Dermis lymphatic vessel endothelial cell (primary cell): ENCODE measurements around the gene ATP5PB. TPM values are rescaled to one million over a fixed set of nuclear protein-coding genes. Genes with fewer than 3 reads are reported as not detected.

Experiments used
- total RNA-seq: library from RNA; depleted of rRNA; stranded (reverse); fragments of >200 nt; gene quantifications from 2 replicates; pipeline ENCODE4 v1.2.1, GENCODE V29; 2014

ATP5PB gene, protein sequence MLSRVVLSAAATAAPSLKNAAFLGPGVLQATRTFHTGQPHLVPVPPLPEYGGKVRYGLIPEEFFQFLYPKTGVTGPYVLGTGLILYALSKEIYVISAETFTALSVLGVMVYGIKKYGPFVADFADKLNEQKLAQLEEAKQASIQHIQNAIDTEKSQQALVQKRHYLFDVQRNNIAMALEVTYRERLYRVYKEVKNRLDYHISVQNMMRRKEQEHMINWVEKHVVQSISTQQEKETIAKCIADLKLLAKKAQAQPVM
- total RNA-seq = 147 and 252 TPM in 2 replicates

DNA sequence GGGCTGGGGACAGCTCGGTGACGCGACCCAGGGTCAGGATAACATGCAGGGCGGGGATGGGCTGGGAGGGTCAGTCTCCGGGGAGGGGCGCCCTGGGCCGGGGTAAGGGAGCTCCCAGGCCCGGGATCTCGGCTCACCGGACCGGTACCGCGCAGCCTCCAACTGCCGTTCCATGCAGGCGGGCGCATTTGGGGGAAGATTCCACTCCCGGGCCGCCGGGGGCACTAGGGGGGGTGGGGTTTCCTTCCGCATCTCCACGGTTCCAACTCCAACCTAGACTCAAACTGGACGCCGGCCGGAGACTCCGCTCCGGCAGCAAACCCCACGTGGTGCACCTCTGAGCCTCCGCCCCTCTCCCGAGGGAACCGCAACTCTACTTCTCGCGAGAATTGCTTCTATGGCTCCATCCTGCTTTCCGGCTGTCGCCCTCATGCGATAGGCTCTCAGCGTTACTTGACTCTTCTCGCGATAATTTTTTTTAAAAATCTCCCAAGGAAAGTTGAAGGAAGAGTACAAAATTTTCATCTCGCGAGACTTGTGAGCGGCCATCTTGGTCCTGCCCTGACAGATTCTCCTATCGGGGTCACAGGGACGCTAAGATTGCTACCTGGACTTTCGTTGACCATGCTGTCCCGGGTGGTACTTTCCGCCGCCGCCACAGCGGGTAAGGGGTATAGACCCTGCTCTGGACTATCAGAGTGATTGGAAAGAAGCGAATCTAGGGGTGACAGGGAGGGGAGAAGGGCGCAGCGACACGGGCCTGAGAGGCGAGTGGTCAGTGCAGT lies at the start of gene ATP5PB, which contains the start of gene WDR77:
Gene ATP5PB (plus strand): TSS at position 547 of the 785 bp plus-strand sequence. CDS start 78 bp downstream, at position 625.
Gene WDR77 (minus strand): TSS at position 339 of the 785 bp plus-strand sequence. CDS start 87 bp downstream, at position 252.

DNA sequence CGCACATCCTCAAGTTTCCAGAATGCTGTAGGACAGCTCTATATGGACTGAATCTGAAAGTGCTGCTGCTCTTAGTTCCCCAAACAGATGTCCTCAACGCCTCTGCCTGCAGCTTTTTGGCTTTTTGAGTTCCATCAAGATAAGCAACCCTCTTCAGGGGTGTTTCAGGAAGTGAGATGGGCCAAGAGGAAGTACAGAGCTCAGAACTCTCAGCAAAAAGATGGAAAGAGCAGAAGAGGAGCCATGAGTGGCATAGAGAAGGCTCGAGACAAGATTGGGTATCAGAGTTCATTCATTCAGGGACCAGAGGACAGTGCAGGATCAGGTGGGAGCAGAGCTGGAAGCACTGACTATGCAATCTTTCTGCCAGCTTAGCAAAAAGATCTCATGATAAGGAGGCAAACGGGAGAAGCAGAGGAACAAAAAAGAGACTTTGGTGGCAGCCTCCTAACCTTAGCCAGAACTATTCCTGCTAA lies 54.4 kb downstream of the ATP5PB start, which contains the start of the genes ADORA3 and TMIGD3:
Gene ADORA3 (minus strand): TSS at position 49 of the 476 bp plus-strand sequence. CDS start 279 bp downstream, outside the sequence.
Gene TMIGD3 (minus strand): TSS at position 49 of the 476 bp plus-strand sequence. CDS start 279 bp downstream, outside the sequence.

Other genes with a start within 250 kb of the ATP5PB start
- 0.95 and 0.98 TPM in 2 replicates for gene DENND2D, start 248.8 kb upstream of the ATP5PB start, total RNA-seq
- gene CHI3L2, start 221.8 kb upstream of the ATP5PB start, total RNA-seq = not detected in 2 replicates
- not detected in 2 replicates for gene CHIA, start 158.6 kb upstream of the ATP5PB start, total RNA-seq
- 1.1 and 1.3 TPM in 2 replicates for gene OVGP1, start 21.7 kb upstream of the ATP5PB start, total RNA-seq
- 27.3 and 31.2 TPM in 2 replicates for gene WDR77, start 208 bp upstream of the ATP5PB start, total RNA-seq
- 0.09 and 0.11 TPM in 2 replicates for gene C1orf162, start 24.5 kb downstream of the ATP5PB start, total RNA-seq
- not detected in 2 replicates for gene ADORA3, start 54.2 kb downstream of the ATP5PB start, total RNA-seq
- gene TMIGD3, start 54.2 kb downstream of the ATP5PB start, total RNA-seq = not detected in 2 replicates
- gene RAP1A, start 170.3 kb downstream of the ATP5PB start, total RNA-seq = 14.4 and 15.3 TPM in 2 replicates